ENCODE results near the gene ATP6AP1. TPM values are rescaled to one million over a fixed set of nuclear protein-coding genes. Genes with fewer than 3 reads are reported as not detected.

The ATP6AP1 gene
- total and polyA plus RNA-seq, 10 of the 15 experiments (the other 5 are each of a cell fraction or from before 2014, with no cell fraction given), result 4.5 to 56.4 (median 32.0) TPM

- intact Hi-C loops (cut with micrococcal nuclease; ENCODE audit: unreplicated experiment) (no loop called here), in situ Hi-C loops (cut with MboI) (no loop called here)
- 84% methylated on average over 18 of the region's 18 CpGs for WGBS (ENCODE audit: insufficient coverage, insufficient replicate concordance, low lambda C conversion rate, missing lambda C conversion rate)
- H3K4me2 ChIP-seq (ENCODE audit: control insufficient read depth, insufficient read depth), result no peak overlapping the region
- H2AFZ ChIP-seq (ENCODE audit: control insufficient read depth, low read depth, low read length), result no peak overlapping the region
- H3K27me3 ChIP-seq (replicated peaks in 1 of 2; ENCODE audit: control insufficient read depth in 2 of 2, insufficient read depth in 2 of 2, low read length in 1 of 2), result no peaks in the 10 kb centered on the region
- H3K4me3 ChIP-seq, result no peak overlapping the region
- ATAC-seq, result no peak
- DNase-seq (ENCODE audit: low read depth, low spot score), result no peak
- no peaks in the 10 kb centered on the region for H3K79me2 ChIP-seq (ENCODE audit: control insufficient read depth, insufficient read depth, low read length)
- TF ChIP-seq HDAC2 (IDR thresholded peaks at IDR 0.05), result no peak
- no peak for TF ChIP-seq POU2F2 (IDR thresholded peaks at IDR 0.05; ENCODE audit: borderline replicate concordance, low read depth, low read length)
- TF ChIP-seq MTA2 (IDR thresholded peaks at IDR 0.05; ENCODE audit: low read depth), result no peak
- no peak for TF ChIP-seq SP1 (IDR thresholded peaks at IDR 0.05; ENCODE audit: low read depth, low read length)
- TF ChIP-seq, protein P1, sequence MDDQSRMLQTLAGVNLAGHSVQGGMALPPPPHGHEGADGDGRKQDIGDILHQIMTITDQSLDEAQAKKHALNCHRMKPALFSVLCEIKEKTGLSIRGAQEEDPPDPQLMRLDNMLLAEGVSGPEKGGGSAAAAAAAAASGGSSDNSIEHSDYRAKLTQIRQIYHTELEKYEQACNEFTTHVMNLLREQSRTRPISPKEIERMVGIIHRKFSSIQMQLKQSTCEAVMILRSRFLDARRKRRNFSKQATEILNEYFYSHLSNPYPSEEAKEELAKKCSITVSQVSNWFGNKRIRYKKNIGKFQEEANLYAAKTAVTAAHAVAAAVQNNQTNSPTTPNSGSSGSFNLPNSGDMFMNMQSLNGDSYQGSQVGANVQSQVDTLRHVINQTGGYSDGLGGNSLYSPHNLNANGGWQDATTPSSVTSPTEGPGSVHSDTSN (IDR thresholded peaks at IDR 0.05; ENCODE audit: insufficient replicate concordance, low read depth, low read length), result no peak
- no peak for TF ChIP-seq TCF7 (IDR thresholded peaks at IDR 0.05; ENCODE audit: borderline replicate concordance)
- TF ChIP-seq BCLAF1 (IDR thresholded peaks at IDR 0.05), result no peak
- no peak for TF ChIP-seq NFYB (IDR thresholded peaks at IDR 0.05; ENCODE audit: insufficient read depth, low read depth, low read length)
- TF ChIP-seq NRF1 (conservative IDR thresholded peaks at IDR 0.05; ENCODE audit: low read depth, low read length), result no peak
- no peak for TF ChIP-seq EZH2 (IDR thresholded peaks at IDR 0.05; ENCODE audit: borderline replicate concordance, control insufficient read depth, low read depth, low read length)
- TF ChIP-seq, protein P2, sequence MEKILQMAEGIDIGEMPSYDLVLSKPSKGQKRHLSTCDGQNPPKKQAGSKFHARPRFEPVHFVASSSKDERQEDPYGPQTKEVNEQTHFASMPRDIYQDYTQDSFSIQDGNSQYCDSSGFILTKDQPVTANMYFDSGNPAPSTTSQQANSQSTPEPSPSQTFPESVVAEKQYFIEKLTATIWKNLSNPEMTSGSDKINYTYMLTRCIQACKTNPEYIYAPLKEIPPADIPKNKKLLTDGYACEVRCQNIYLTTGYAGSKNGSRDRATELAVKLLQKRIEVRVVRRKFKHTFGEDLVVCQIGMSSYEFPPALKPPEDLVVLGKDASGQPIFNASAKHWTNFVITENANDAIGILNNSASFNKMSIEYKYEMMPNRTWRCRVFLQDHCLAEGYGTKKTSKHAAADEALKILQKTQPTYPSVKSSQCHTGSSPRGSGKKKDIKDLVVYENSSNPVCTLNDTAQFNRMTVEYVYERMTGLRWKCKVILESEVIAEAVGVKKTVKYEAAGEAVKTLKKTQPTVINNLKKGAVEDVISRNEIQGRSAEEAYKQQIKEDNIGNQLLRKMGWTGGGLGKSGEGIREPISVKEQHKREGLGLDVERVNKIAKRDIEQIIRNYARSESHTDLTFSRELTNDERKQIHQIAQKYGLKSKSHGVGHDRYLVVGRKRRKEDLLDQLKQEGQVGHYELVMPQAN (conservative IDR thresholded peaks at IDR 0.05), result no peak
- H3K27ac ChIP-seq (ENCODE audit: control insufficient read depth, insufficient read depth), result no peak overlapping the region
- H3K4me1 ChIP-seq (ENCODE audit: control insufficient read depth, insufficient read depth, low read length), result no peaks in the 10 kb centered on the region
- H3K9ac ChIP-seq (ENCODE audit: control insufficient read depth, insufficient read depth, low read length), result no peak overlapping the region
- POLR2A ChIA-PET, result interaction anchor here (0.5 kb wide), 1 partner anchor 18 kb away, joined by 4 read pairs; no protein-coding TSS in a partner anchor
- no TSS peak for BruUV-seq (replicated peaks)
- SMC1A ChIA-PET (ENCODE audit: uncharacterized antibody, unreplicated experiment), result no interaction called here
- no peaks in the 10 kb centered on the region for H4K20me1 ChIP-seq (ENCODE audit: control insufficient read depth, insufficient read depth)
- no peak for FAIRE-seq
- no peaks in the 10 kb centered on the region; the same call in 2 of the 3 replicates for H3K9me3 ChIP-seq (replicated peaks; ENCODE audit: control insufficient read depth, insufficient read depth, low read length)
- H3K36me3 ChIP-seq (ENCODE audit: control insufficient read depth in 2 of 2, insufficient read depth in 2 of 2, low read length in 1 of 2), result peaks cover 0 to 2% of the 10 kb centered on the region in 2 experiments; a peak in 3 of 4 replicates
- RAD21 ChIA-PET (ENCODE audit: unreplicated experiment), result no interaction called here
- CTCF ChIA-PET, result interaction anchor here (0.7 kb wide), 1 partner anchor 949 kb away, joined by 4 read pairs; no protein-coding TSS in a partner anchor
Observed at GRCh38 chrX:154469880-154470279, 41.4 kb downstream of the ATP6AP1 start.

Data from GM12878 (cell line).